Sigmoid colon (tissue), 7 donors: ENCODE results near the gene SEPTIN3. TPM values are rescaled to one million over a fixed set of nuclear protein-coding genes. Genes with fewer than 3 reads are reported as not detected.

ENCODE experiments used
- DNase-seq: peaks from one replicate; pipeline ENCODE4 v3.0.0-alpha.2; 2019
- H3K27ac ChIP-seq, 4 donors: fragments of 200-600 bp; sonication (generic); one replicate each; pipeline ENCODE4 v1.5.1; 2016 to 2019; ENCODE audit warnings: mild to moderate bottlenecking in 1 of 4
- H3K27me3 ChIP-seq, 3 donors: fragments of 200-600 bp; sonication (generic); one replicate each; pipeline ENCODE4 v1.5.1; 2019; ENCODE audit warnings: mild to moderate bottlenecking in 1 of 3
- H3K36me3 ChIP-seq, 4 donors: fragments of 200-600 bp; sonication (generic); one replicate each; pipeline ENCODE4 v1.5.1; 2016 to 2019
- H3K4me1 ChIP-seq, 4 donors: fragments of 200-600 bp; sonication (generic); one replicate each; pipeline ENCODE4 v1.5.1; 2017 to 2019
- H3K4me3 ChIP-seq, 4 donors: fragments of 200-600 bp; sonication (generic); one replicate each; pipeline ENCODE4 v1.5.1; 2017 to 2019; ENCODE audit warnings: mild to moderate bottlenecking in 2 of 4, moderate library complexity in 1 of 4
- H3K9me3 ChIP-seq, 4 donors: fragments of 200-600 bp in 3 of 4; sonication (generic) in 3 of 4; one replicate each; pipeline versions ENCODE4 v1.5.1 to v1.6.1; 2013 to 2019
- EP300 ChIP-seq, 4 donors: sonication (generic); formaldehyde crosslinking; IDR thresholded peaks; one replicate each; pipeline ENCODE4 v1.6.1; 2017; ENCODE audit warnings: antibody characterized with exemption in 4 of 4
- POLR2A ChIP-seq, 2 donors: fragments of 450-650 bp; IDR thresholded peaks; one replicate each; pipeline ENCODE4 v1.6.1; 2016; ENCODE audit warnings: antibody characterized with exemption in 2 of 2, mild to moderate bottlenecking in 2 of 2, moderate library complexity in 2 of 2
- POLR2AphosphoS5 ChIP-seq, 4 donors: sonication (generic); formaldehyde crosslinking; IDR thresholded peaks; one replicate each; pipeline ENCODE4 v1.6.1; 2017; ENCODE audit warnings: antibody characterized with exemption in 4 of 4
- WGBS, 2 donors: extraction: QIAGEN DNeasy Blood & Tissue Kit; methylation state at CpG; one replicate each; pipeline ENCODE4 v1.1.7; 2013; 5-methylcytosine and 5-hydroxymethylcytosine counted together
- intact Hi-C: fragments of 100-400 bp; cut with DNase I; formaldehyde crosslinking; loops from one replicate; pipeline ENCODE4 v1.15.1; 2023
- polyA plus RNA-seq, 3 donors: library from polyadenylated mRNA; stranded (reverse); fragments of 200-250 nt; gene quantifications; one replicate each; pipeline ENCODE4 v1.2.3, GENCODE V29; 2013
- total RNA-seq, 4 donors: library from RNA; depleted of rRNA; stranded (reverse); fragments of >200 nt; gene quantifications; one replicate each; pipeline ENCODE4 v1.1.0, GENCODE V29; 2016
- TF ChIP-seq, protein P1 (sequence below), 4 experiments: fragments of 450-650 bp in 3 of 4; fragments of 200-600 bp in 1 of 4; IDR thresholded peaks; one replicate each; pipeline ENCODE4 v1.5.1; 2016 to 2019; ENCODE audit warnings: antibody characterized with exemption in 4 of 4, mild to moderate bottlenecking in 3 of 4, moderate library complexity in 2 of 4
- donor health status: healthy with polysubstance abuse.
- donor health status: Bipolar disorder and iron deficiency.
- donor health status: healthy.

The SEPTIN3 gene
- total and polyA plus RNA-seq, 7 donors: 0.46 to 1.6 (median 1.1) TPM

DNA sequence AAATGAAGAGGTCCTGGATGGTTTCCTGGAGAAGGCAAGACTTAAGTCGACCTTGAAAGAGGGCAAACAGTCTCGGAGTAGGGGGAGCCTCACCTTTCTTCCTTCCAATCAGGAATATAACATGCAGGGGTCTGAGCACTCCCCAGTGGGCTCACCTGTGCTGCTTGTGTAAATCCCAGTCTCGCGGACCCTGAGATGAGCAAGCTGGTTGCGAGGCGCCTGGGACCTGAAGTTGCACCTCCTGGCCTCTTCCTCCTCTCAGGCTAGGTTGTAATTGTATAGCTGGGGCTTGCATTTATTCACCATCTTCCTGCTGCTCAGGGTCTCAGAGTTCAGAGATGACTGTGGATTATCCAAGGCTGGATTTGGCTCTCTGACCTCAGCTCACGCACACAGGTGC lies 21.9 kb downstream of the SEPTIN3 start:
- intact Hi-C loops: no loop called here
- H3K36me3 ChIP-seq: no peaks in the 10 kb centered on the region
- no peaks in the 10 kb centered on the region for H3K9me3 ChIP-seq
- H3K4me3 ChIP-seq: no peak overlapping the region
- TF ChIP-seq, protein P1, sequence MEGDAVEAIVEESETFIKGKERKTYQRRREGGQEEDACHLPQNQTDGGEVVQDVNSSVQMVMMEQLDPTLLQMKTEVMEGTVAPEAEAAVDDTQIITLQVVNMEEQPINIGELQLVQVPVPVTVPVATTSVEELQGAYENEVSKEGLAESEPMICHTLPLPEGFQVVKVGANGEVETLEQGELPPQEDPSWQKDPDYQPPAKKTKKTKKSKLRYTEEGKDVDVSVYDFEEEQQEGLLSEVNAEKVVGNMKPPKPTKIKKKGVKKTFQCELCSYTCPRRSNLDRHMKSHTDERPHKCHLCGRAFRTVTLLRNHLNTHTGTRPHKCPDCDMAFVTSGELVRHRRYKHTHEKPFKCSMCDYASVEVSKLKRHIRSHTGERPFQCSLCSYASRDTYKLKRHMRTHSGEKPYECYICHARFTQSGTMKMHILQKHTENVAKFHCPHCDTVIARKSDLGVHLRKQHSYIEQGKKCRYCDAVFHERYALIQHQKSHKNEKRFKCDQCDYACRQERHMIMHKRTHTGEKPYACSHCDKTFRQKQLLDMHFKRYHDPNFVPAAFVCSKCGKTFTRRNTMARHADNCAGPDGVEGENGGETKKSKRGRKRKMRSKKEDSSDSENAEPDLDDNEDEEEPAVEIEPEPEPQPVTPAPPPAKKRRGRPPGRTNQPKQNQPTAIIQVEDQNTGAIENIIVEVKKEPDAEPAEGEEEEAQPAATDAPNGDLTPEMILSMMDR (IDR thresholded peaks at IDR 0.05): no peak
- no peak for TF ChIP-seq POLR2AphosphoS5 (IDR thresholded peaks at IDR 0.05)
- no peak for TF ChIP-seq POLR2A (IDR thresholded peaks at IDR 0.05)
- no peak for TF ChIP-seq EP300 (IDR thresholded peaks at IDR 0.05)
- no peak for DNase-seq
- H3K27ac ChIP-seq: no peak overlapping the region
- H3K27me3 ChIP-seq: no peaks in the 10 kb centered on the region
- no peaks in the 10 kb centered on the region for H3K4me1 ChIP-seq
- 89 to 93% methylated on average over 7 of the region's 7 CpGs for WGBS, 2 donors

DNA sequence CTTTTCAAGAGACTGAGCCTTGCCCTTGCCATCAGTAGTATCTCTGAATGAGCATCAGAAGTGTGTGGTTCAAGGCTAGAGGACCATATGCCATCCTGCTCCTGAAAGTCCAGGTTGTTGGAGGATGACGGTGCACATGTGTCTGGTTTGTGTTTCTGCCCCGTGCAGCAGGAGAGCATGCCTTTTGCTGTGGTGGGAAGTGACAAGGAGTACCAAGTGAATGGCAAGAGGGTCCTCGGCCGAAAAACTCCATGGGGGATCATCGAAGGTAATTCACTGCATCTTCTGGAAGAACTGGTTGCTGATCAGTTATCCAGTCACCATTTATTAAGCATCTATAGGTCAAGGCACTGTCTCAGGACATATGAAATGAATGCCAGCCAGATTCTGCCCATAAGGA lies 23.3 kb downstream of the SEPTIN3 start:
- H3K36me3 ChIP-seq: no peaks in the 10 kb centered on the region
- H3K27me3 ChIP-seq: no peaks in the 10 kb centered on the region
- no peaks in the 10 kb centered on the region for H3K9me3 ChIP-seq
- WGBS, 2 donors: 93 to 94% methylated on average over 5 of the region's 5 CpGs
- H3K4me3 ChIP-seq: no peak overlapping the region
- no peak for DNase-seq
- intact Hi-C loops: no loop called here
- TF ChIP-seq POLR2A (IDR thresholded peaks at IDR 0.05) (no peak), EP300 (IDR thresholded peaks at IDR 0.05) (no peak), POLR2AphosphoS5 (IDR thresholded peaks at IDR 0.05) (no peak)
- TF ChIP-seq, protein P1 (IDR thresholded peaks at IDR 0.05): no peak
- H3K27ac ChIP-seq: no peak overlapping the region
- H3K4me1 ChIP-seq: no peaks in the 10 kb centered on the region

DNA sequence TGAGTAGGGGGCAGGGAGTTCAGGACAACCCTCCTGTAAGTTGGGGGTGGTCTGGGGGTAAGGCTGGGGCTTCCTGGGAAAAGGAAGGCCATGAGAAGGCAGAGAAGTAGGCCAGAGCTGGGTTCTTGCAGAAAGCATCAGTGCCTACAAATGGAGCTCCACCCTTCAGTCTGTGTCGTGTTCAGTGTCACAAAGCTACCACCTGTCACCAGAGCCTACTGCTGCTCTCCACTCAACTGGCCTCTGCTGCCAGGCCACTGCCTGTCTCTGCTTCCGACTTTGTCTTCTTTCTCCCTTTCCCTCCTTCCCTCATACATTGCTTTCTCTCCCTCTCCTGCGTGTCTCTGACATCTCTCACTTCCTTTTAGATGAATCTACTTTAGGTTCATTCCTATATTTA lies 26.0 kb downstream of the SEPTIN3 start:
- DNase-seq: no peak
- no peaks in the 10 kb centered on the region for H3K36me3 ChIP-seq
- no peaks in the 10 kb centered on the region for H3K27me3 ChIP-seq
- no peak overlapping the region for H3K4me3 ChIP-seq
- 63 to 68% methylated on average over 3 of the region's 3 CpGs for WGBS, 2 donors
- intact Hi-C loops: no loop called here
- peaks cover 0 to 12% (median 7%) of the 10 kb centered on the region in 4 donors for H3K4me1 ChIP-seq
- no peak overlapping the region for H3K27ac ChIP-seq
- no peak for TF ChIP-seq EP300 (IDR thresholded peaks at IDR 0.05)
- no peak for TF ChIP-seq POLR2A (IDR thresholded peaks at IDR 0.05)
- TF ChIP-seq POLR2AphosphoS5 (IDR thresholded peaks at IDR 0.05): no peak
- TF ChIP-seq, protein P1 (IDR thresholded peaks at IDR 0.05): no peak
- H3K9me3 ChIP-seq: no peaks in the 10 kb centered on the region

DNA sequence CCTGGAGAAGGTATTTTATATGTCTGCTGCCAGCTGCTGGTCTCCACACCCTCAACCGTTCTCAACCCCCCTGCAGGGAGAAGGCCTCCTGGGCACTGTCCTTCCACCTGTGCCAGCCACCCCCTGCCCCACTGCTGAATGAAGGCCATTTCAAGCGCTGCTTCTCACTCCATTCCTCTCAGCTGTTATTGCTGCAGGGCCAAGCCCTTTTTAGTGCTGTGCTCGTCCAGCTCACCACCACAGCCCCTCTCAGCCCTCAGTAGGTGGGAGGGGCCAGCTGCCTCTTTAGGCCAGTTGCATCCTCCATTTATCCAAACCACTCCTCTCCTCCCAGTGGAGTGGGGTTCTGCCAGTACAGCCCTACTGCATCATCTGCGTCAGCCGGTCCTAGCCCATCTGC lies 27.6 kb downstream of the SEPTIN3 start:
- DNase-seq: no peak
- Histone ChIP-seq H3K4me1 (peaks cover 0 to 12% (median 7%) of the 10 kb centered on the region in 4 donors), H3K9me3 (no peaks in the 10 kb centered on the region), H3K36me3 (no peaks in the 10 kb centered on the region), H3K4me3 (no peak overlapping the region), H3K27me3 (no peaks in the 10 kb centered on the region), H3K27ac (no peak overlapping the region)
- intact Hi-C loops: no loop called here
- TF ChIP-seq, protein P1 (IDR thresholded peaks at IDR 0.05): no peak
- 82 to 89% methylated on average over 5 of the region's 5 CpGs for WGBS, 2 donors
